ENCODE measurements around the gene ARHGAP15.

GRCh38 chr2:143375384-143375880, 246.2 kb downstream of the ARHGAP15 start:
- TF ChIP-seq EZH2 (IDR thresholded peaks at IDR 0.05) (no peak), POLR2AphosphoS5 (IDR thresholded peaks at IDR 0.05; ENCODE audit: borderline replicate concordance, low read depth, low read length) (no peak), FOXP2 (optimal IDR thresholded peaks at IDR 0.05; ENCODE audit: control extremely low read depth, extremely low read length, insufficient read depth) (no peak)
